HPDE6-E6E7 (cell line): ENCODE results near the gene EXOSC7.
"Not testable (repeated sequence)": the region's sequence is repeated elsewhere in the genome, so short reads cannot be mapped to it uniquely, and the experiment has no call there.

Experiments
- DNase-seq: peaks from one replicate; pipeline ENCODE4 v3.0.0; 2011; ENCODE audit warnings: missing footprints; ENCODE audit errors: extremely low spot score

Gene EXOSC7

GRCh38 chr3:45021524-45022297 is 45.7 kb downstream of the EXOSC7 start:
- DNase-seq: no peak

- DNase-seq: no peak
These were observed 47.6 kb downstream of the EXOSC7 start for GRCh38 chr3:45023675-45024074.

GRCh38 chr3:45024542-45025255 is 48.7 kb downstream of the EXOSC7 start:
- DNase-seq: no peak

- DNase-seq: no peak
These were observed 50.0 kb downstream of the EXOSC7 start, which contains the start of gene CLEC3B for GRCh38 chr3:45026038-45026437. Gene CLEC3B, plus strand, starts transcription at chr3:45026303. Its CDS starts 60 bp downstream, at chr3:45026363.

GRCh38 chr3:45026957-45027356 is 50.9 kb downstream of the EXOSC7 start:
- DNase-seq: no peak

GRCh38 chr3:45027441-45027840 is 51.4 kb downstream of the EXOSC7 start:
- DNase-seq: no peak

GRCh38 chr3:45029216-45029615 is 53.2 kb downstream of the EXOSC7 start:
- DNase-seq: no peak

- no peak for DNase-seq
These were observed 53.6 kb downstream of the EXOSC7 start for GRCh38 chr3:45029661-45030060.

GRCh38 chr3:45031531-45031930 is 55.5 kb downstream of the EXOSC7 start:
- DNase-seq: no peak

- DNase-seq: no peak
These were observed 56.1 kb downstream of the EXOSC7 start for GRCh38 chr3:45032113-45032512.

GRCh38 chr3:45033791-45034190 is 57.7 kb downstream of the EXOSC7 start:
- DNase-seq: no peak

GRCh38 chr3:45034612-45035252 is 58.7 kb downstream of the EXOSC7 start:
- DNase-seq: no peak

GRCh38 chr3:45035441-45036301 is 59.6 kb downstream of the EXOSC7 start:
- no peak for DNase-seq

GRCh38 chr3:45037720-45038455 is 61.8 kb downstream of the EXOSC7 start:
- peak; percentile 61 for DNase-seq

GRCh38 chr3:45041666-45042065 is 65.6 kb downstream of the EXOSC7 start:
- no peak for DNase-seq

GRCh38 chr3:45042162-45042561 is 66.1 kb downstream of the EXOSC7 start:
- no peak for DNase-seq

- DNase-seq: peak; percentile 11
These were observed 67.8 kb downstream of the EXOSC7 start for GRCh38 chr3:45043728-45044299.

GRCh38 chr3:45048244-45048643 is 72.2 kb downstream of the EXOSC7 start:
- DNase-seq: no peak

GRCh38 chr3:45049807-45050206 is 73.8 kb downstream of the EXOSC7 start:
- no peak for DNase-seq

- DNase-seq: no peak
These were observed 75.6 kb downstream of the EXOSC7 start for GRCh38 chr3:45051685-45052084.

GRCh38 chr3:45053805-45054195 is 77.8 kb downstream of the EXOSC7 start:
- not testable (repeated sequence) for DNase-seq
